Ovary (tissue), 3 donors: ENCODE results near the gene FER.

Experiments used
- EP300 ChIP-seq: sonication (generic); formaldehyde crosslinking; IDR thresholded peaks from one replicate; pipeline ENCODE4 v1.6.1; 2017; ENCODE audit warnings: antibody characterized with exemption
- POLR2A ChIP-seq: fragments of 450-650 bp; IDR thresholded peaks from one replicate; pipeline ENCODE4 v1.6.1; 2017; ENCODE audit warnings: antibody characterized with exemption, mild to moderate bottlenecking, moderate library complexity
- TF ChIP-seq, protein P1 (sequence below), 3 donors: fragments of 450-650 bp in 2 of 3; fragments of 200-600 bp in 1 of 3; IDR thresholded peaks; one replicate each; pipeline versions ENCODE4 v1.5.1 to v1.8.0; 2016 to 2022; ENCODE audit warnings: antibody characterized with exemption in 3 of 3, mild to moderate bottlenecking in 1 of 3
- donor health status: DM: no; HTN: no; CAD: no.

DNA sequence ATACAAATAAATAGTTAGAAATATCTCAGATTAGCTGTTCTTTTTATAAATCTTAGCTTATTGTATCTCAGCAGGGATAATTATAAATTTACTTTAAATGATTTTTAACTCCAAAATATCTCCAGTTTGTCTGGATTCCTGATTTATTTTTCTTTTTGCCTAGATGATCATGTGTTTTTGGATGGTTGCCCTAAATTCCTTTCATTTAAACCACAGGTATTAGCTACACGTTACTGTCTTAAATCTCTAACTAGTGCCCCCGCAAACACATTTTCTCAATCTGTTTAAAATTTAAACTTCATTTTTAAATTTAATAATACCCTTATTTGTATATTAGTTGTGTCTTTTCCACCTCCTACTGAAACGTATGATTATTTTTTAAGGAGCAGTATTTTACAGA, 5.6 kb downstream of the FER start:
- TF ChIP-seq, protein P1, sequence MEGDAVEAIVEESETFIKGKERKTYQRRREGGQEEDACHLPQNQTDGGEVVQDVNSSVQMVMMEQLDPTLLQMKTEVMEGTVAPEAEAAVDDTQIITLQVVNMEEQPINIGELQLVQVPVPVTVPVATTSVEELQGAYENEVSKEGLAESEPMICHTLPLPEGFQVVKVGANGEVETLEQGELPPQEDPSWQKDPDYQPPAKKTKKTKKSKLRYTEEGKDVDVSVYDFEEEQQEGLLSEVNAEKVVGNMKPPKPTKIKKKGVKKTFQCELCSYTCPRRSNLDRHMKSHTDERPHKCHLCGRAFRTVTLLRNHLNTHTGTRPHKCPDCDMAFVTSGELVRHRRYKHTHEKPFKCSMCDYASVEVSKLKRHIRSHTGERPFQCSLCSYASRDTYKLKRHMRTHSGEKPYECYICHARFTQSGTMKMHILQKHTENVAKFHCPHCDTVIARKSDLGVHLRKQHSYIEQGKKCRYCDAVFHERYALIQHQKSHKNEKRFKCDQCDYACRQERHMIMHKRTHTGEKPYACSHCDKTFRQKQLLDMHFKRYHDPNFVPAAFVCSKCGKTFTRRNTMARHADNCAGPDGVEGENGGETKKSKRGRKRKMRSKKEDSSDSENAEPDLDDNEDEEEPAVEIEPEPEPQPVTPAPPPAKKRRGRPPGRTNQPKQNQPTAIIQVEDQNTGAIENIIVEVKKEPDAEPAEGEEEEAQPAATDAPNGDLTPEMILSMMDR (IDR thresholded peaks at IDR 0.05) = no peak
- no peak for TF ChIP-seq POLR2A
- no peak for TF ChIP-seq EP300
